Vagina (tissue), 2 donors: ENCODE data around the gene ALK.

Source experiments
- CTCF ChIP-seq, 3 experiments: fragments of 450-650 bp in 2 of 3; fragments of 200-600 bp in 1 of 3; sonication (generic) in 1 of 3; IDR thresholded peaks; one replicate each; pipeline ENCODE4 v1.5.1; 2017 to 2019; ENCODE audit warnings: antibody characterized with exemption in 3 of 3, mild to moderate bottlenecking in 2 of 3, moderate library complexity in 2 of 3
- POLR2A ChIP-seq, 2 donors: fragments of 450-650 bp; IDR thresholded peaks; one replicate each; pipeline ENCODE4 v1.6.1; 2017; ENCODE audit warnings: antibody characterized with exemption in 2 of 2, mild to moderate bottlenecking in 2 of 2, moderate library complexity in 2 of 2
- POLR2AphosphoS5 ChIP-seq, 2 donors: sonication (generic); formaldehyde crosslinking; IDR thresholded peaks; one replicate each; pipeline ENCODE4 v1.9.0; 2017; ENCODE audit warnings: antibody characterized with exemption in 2 of 2, mild to moderate bottlenecking in 2 of 2, low read depth in 1 of 2; ENCODE audit not compliant: insufficient read depth in 1 of 2

GRCh38 chr2:29509397-29509796, 412.0 kb downstream of the ALK start:
- TF ChIP-seq CTCF (IDR thresholded peaks at IDR 0.05) = no peak
- no peak for TF ChIP-seq POLR2AphosphoS5 (IDR thresholded peaks at IDR 0.05; ENCODE audit: insufficient read depth in 1 of 2, low read depth in 1 of 2)
- no peak for TF ChIP-seq POLR2A (IDR thresholded peaks at IDR 0.05)
